NT2/D1 (cell line): ENCODE measurements around the gene SLC5A3.

Source experiments
- DNase-seq: peaks from one replicate; pipeline ENCODE4 v3.0.0-alpha.2; 2011; ENCODE audit warnings: low read depth, low spot score
- H3K27me3 ChIP-seq: 2 replicates; pipeline ENCODE4 v1.6.0; 2011; ENCODE audit warnings: mild to moderate bottlenecking; ENCODE audit not compliant: insufficient read length, insufficient read depth
- H3K36me3 ChIP-seq: 2 replicates; pipeline ENCODE4 v1.6.1; 2011; ENCODE audit warnings: mild to moderate bottlenecking, low read length, mixed read lengths; ENCODE audit not compliant: insufficient read depth, insufficient read length
- H3K4me1 ChIP-seq: 2 replicates; pipeline ENCODE4 v1.5.1; 2011; ENCODE audit not compliant: insufficient read depth, insufficient read length
- H3K4me3 ChIP-seq: 2 replicates; pipeline ENCODE4 v1.5.1; 2011; ENCODE audit warnings: low read depth; ENCODE audit not compliant: insufficient read length
- H3K9ac ChIP-seq: 2 replicates; pipeline ENCODE4 v1.6.0; 2011; ENCODE audit warnings: low read depth; ENCODE audit not compliant: insufficient read length
- H3K9me3 ChIP-seq: 2 replicates; pipeline ENCODE4 v1.5.1; 2011; ENCODE audit warnings: mild to moderate bottlenecking, low read length; ENCODE audit not compliant: insufficient read depth
- SUZ12 ChIP-seq: IDR thresholded peaks from 2 replicates; pipeline ENCODE4 v1.6.1; 2011; ENCODE audit not compliant: insufficient read length, insufficient read depth; ENCODE audit errors: extremely low read depth
- YY1 ChIP-seq: IDR thresholded peaks from 2 replicates; pipeline ENCODE4 v1.6.1; 2011; ENCODE audit not compliant: insufficient read length, insufficient read depth
- ZNF274 ChIP-seq: IDR thresholded peaks from 2 replicates; pipeline ENCODE4 v1.6.1; 2011; ENCODE audit warnings: mild to moderate bottlenecking, low read depth, low read length

Gene SLC5A3

GRCh38 chr21:34100790-34101189 lies 27.4 kb downstream of the SLC5A3 start:
- H3K4me1 ChIP-seq: no peaks in the 10 kb centered on the region
- no peak overlapping the region for H3K9ac ChIP-seq
- TF ChIP-seq SUZ12 (no peak), ZNF274 (no peak), YY1 (no peak)
- no peaks in the 10 kb centered on the region for H3K9me3 ChIP-seq
- H3K36me3 ChIP-seq: peaks cover 48% of the 10 kb centered on the region
- DNase-seq: no peak
- H3K27me3 ChIP-seq: no peaks in the 10 kb centered on the region
- no peak overlapping the region for H3K4me3 ChIP-seq

GRCh38 chr21:34105947-34106541 lies 32.7 kb downstream of the SLC5A3 start:
- peaks cover 40% of the 10 kb centered on the region for H3K36me3 ChIP-seq
- H3K9ac ChIP-seq: no peak overlapping the region
- H3K27me3 ChIP-seq: no peaks in the 10 kb centered on the region
- no peak for TF ChIP-seq YY1
- no peak for TF ChIP-seq ZNF274
- no peak for TF ChIP-seq SUZ12
- H3K4me1 ChIP-seq: no peaks in the 10 kb centered on the region
- H3K4me3 ChIP-seq: no peak overlapping the region
- H3K9me3 ChIP-seq: no peaks in the 10 kb centered on the region
- no peak for DNase-seq

- TF ChIP-seq YY1: no peak
- no peak for TF ChIP-seq SUZ12
- no peak for TF ChIP-seq ZNF274
- Histone ChIP-seq H3K4me3 (no peak overlapping the region), H3K9me3 (no peaks in the 10 kb centered on the region)
These were observed 34.2 kb downstream of the SLC5A3 start for GRCh38 chr21:34107606-34108005.

GRCh38 chr21:34109075-34109474 lies 35.7 kb downstream of the SLC5A3 start:
- Histone ChIP-seq H3K9ac (no peak overlapping the region), H3K4me1 (peaks cover 2% of the 10 kb centered on the region), H3K9me3 (peaks cover 8% of the 10 kb centered on the region; the same call in 1 of the 2 replicates), H3K27me3 (no peaks in the 10 kb centered on the region), H3K36me3 (peaks cover 23% of the 10 kb centered on the region), H3K4me3 (no peak overlapping the region)
- no peak for DNase-seq
- TF ChIP-seq YY1 (no peak), SUZ12 (no peak), ZNF274 (no peak)

More at GRCh38 chr21:34107606-34108005, 34.2 kb downstream of the SLC5A3 start:
- H3K9ac ChIP-seq: no peak overlapping the region
- H3K27me3 ChIP-seq: no peaks in the 10 kb centered on the region
- no peaks in the 10 kb centered on the region for H3K4me1 ChIP-seq
- peaks cover 36% of the 10 kb centered on the region for H3K36me3 ChIP-seq
- no peak for DNase-seq

GRCh38 chr21:34110594-34111202 lies 37.3 kb downstream of the SLC5A3 start:
- peaks cover 31% of the 10 kb centered on the region for H3K36me3 ChIP-seq
- no peak overlapping the region for H3K9ac ChIP-seq
- H3K4me3 ChIP-seq: no peak overlapping the region
- H3K4me1 ChIP-seq: peaks cover 2% of the 10 kb centered on the region
- TF ChIP-seq SUZ12: no peak
- DNase-seq: no peak
- H3K27me3 ChIP-seq: no peaks in the 10 kb centered on the region
- peaks cover 24% of the 10 kb centered on the region for H3K9me3 ChIP-seq

- Histone ChIP-seq H3K4me3 (no peak overlapping the region), H3K36me3 (peaks cover 47% of the 10 kb centered on the region), H3K9ac (no peak overlapping the region), H3K27me3 (no peaks in the 10 kb centered on the region), H3K4me1 (peaks cover 2% of the 10 kb centered on the region), H3K9me3 (peaks cover 42% of the 10 kb centered on the region)
- no peak for DNase-seq
- no peak for TF ChIP-seq SUZ12
- TF ChIP-seq YY1: no peak
- no peak for TF ChIP-seq ZNF274
These were observed 39.1 kb downstream of the SLC5A3 start for GRCh38 chr21:34112316-34113033.

GRCh38 chr21:34113842-34114241 lies 40.5 kb downstream of the SLC5A3 start:
- no peak for DNase-seq
- peaks cover 48% of the 10 kb centered on the region for H3K9me3 ChIP-seq
- H3K4me3 ChIP-seq: no peak overlapping the region
- H3K9ac ChIP-seq: no peak overlapping the region
- TF ChIP-seq SUZ12 (no peak), YY1 (no peak), ZNF274 (no peak)
- no peaks in the 10 kb centered on the region for H3K27me3 ChIP-seq
- peaks cover 2% of the 10 kb centered on the region for H3K4me1 ChIP-seq
- H3K36me3 ChIP-seq: peaks cover 43% of the 10 kb centered on the region
